GM23248 (cell line): ENCODE results near the gene WDR27. TPM values are rescaled to one million over a fixed set of nuclear protein-coding genes. Genes with fewer than 3 reads are reported as not detected.

Experiments
- DNase-seq: peaks from one replicate; pipeline ENCODE4 v3.0.0-alpha.2; 2015
- H2AFZ ChIP-seq: fragments of 200-600 bp; sonication (generic); 2 replicates; pipeline ENCODE4 v1.6.1; 2016; ENCODE audit warnings: antibody characterized with exemption
- H3F3A ChIP-seq: fragments of 200-600 bp; sonication (generic); 2 replicates; pipeline ENCODE4 v1.6.1; 2016; ENCODE audit warnings: mild to moderate bottlenecking, antibody characterized with exemption, mixed run types; ENCODE audit not compliant: insufficient read depth
- H3K27ac ChIP-seq: fragments of 200-600 bp; sonication (generic); 2 replicates; pipeline ENCODE4 v1.5.1; 2016; ENCODE audit warnings: mild to moderate bottlenecking
- H3K27me3 ChIP-seq: fragments of 200-600 bp; sonication (generic); replicated peaks from 2 replicates; pipeline ENCODE4 v1.6.1; 2016; ENCODE audit warnings: mild to moderate bottlenecking; ENCODE audit not compliant: insufficient read depth
- H3K36me3 ChIP-seq: fragments of 200-600 bp; sonication (generic); 2 replicates; pipeline ENCODE4 v1.6.1; 2016; ENCODE audit warnings: low read depth, mild to moderate bottlenecking
- H3K4me1 ChIP-seq: fragments of 200-600 bp; sonication (generic); 2 replicates; pipeline ENCODE4 v1.6.1; 2016; ENCODE audit warnings: mild to moderate bottlenecking; ENCODE audit not compliant: insufficient read depth
- H3K4me2 ChIP-seq: fragments of 200-600 bp; sonication (generic); one replicate; pipeline ENCODE4 v1.6.1; 2016; ENCODE audit warnings: mild to moderate bottlenecking; ENCODE audit not compliant: unreplicated experiment
- H3K4me3 ChIP-seq: fragments of 200-600 bp; sonication (generic); 2 replicates; pipeline ENCODE4 v1.5.1; 2016; ENCODE audit warnings: mild to moderate bottlenecking
- H3K79me2 ChIP-seq: fragments of 200-600 bp; sonication (generic); 2 replicates; pipeline ENCODE4 v1.6.1; 2016; ENCODE audit warnings: mild to moderate bottlenecking; ENCODE audit not compliant: insufficient read depth
- H3K9ac ChIP-seq: fragments of 200-600 bp; sonication (generic); 2 replicates; pipeline ENCODE4 v1.6.1; 2016; ENCODE audit warnings: mild to moderate bottlenecking
- H3K9me2 ChIP-seq: fragments of 200-600 bp; sonication (generic); 2 replicates; pipeline ENCODE4 v1.6.1; 2016; ENCODE audit warnings: mixed run types, mild to moderate bottlenecking, moderate library complexity; ENCODE audit not compliant: insufficient read depth
- H3K9me3 ChIP-seq: fragments of 200-600 bp; sonication (generic); one replicate; pipeline ENCODE4 v1.6.1; 2017; ENCODE audit warnings: low read depth
- H4K20me1 ChIP-seq: fragments of 200-600 bp; sonication (generic); 2 replicates; pipeline ENCODE4 v1.6.0; 2016; ENCODE audit not compliant: insufficient read depth
- EZH2 ChIP-seq: fragments of 200-600 bp; sonication (generic); IDR thresholded peaks from 2 replicates; pipeline ENCODE4 v1.6.1; 2018; ENCODE audit warnings: antibody characterized with exemption, mild to moderate bottlenecking; ENCODE audit not compliant: insufficient read depth, poor library complexity, severe bottlenecking
- EZH2phosphoT487 ChIP-seq: fragments of 200-600 bp; sonication (generic); IDR thresholded peaks from 2 replicates; pipeline ENCODE4 v1.6.1; 2018; ENCODE audit warnings: antibody characterized with exemption, moderate library complexity, mild to moderate bottlenecking, low read depth; ENCODE audit not compliant: insufficient read depth
- WGBS, 2 experiments: methylation state at CpG; one replicate each; pipeline ENCODE4 v1.1.6; 2015 to 2017; ENCODE audit warnings: low lambda C conversion rate in 2 of 2, low coverage in 1 of 2; ENCODE audit errors: missing lambda C conversion rate in 2 of 2; 5-methylcytosine and 5-hydroxymethylcytosine counted together
- in situ Hi-C: fragments of 300-500 bp; cut with MboI; formaldehyde crosslinking; loops from 2 replicates; pipeline ENCODE4 v1.15.0; 2020
- polyA plus RNA-seq: library from polyadenylated mRNA; unstranded; fragments of >200 nt; fragmentation: Nextera tagmentation; extraction: Ambion mirVana; gene quantifications from 2 replicates; pipeline ENCODE4 v1.2.1, GENCODE V29; 2016
- total RNA-seq: library from RNA; depleted of rRNA; stranded (reverse); fragments of >200 nt; shearing (Covaris generic); gene quantifications from 2 replicates; pipeline ENCODE4 v1.2.3, GENCODE V29; 2014

WDR27 gene
- total and polyA plus RNA-seq, 2 experiments from 2014 or later: 9.2 to 9.3 TPM

DNA sequence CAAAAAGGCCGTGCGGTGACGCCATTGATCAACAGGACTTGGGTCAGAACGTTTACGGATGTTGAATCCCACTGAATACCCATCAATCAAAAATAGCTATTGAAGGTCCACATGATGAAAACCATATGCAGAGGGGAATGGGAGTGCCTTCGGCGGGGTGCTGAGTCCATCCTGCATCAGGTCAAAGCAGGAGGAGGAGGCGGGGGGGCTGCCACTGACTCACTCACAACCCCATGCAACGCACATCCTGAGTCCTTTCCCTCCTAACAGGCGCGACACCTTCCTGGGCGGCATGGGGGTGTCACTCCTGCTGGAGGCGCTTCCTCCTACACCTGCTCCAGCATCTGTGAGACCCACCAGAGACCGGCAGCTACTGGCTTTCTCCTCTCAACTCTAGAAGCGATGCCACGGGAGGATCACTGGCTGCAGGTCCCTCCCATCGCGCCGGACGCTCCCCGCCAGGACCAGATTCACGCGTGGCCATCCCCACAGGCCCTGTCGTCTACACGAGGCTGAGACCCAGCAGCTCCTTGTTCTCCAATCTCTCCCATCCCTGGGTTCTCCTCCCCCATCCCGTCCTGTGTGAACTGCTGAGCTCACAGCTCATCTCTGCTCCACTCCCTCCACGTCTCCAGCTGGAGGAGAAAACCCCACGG lies 277.6 kb downstream of the WDR27 start:
- peak overlapping the region; percentile 72 for H3K9ac ChIP-seq
- TF ChIP-seq EZH2phosphoT487 (no peak), EZH2 (no peak)
- no peaks in the 10 kb centered on the region for H3K36me3 ChIP-seq
- H3K27ac ChIP-seq: peak overlapping the region; percentile 48
- WGBS, 2 experiments: 80 to 82% methylated on average over 23 to 25 of the region's 28 CpGs
- peaks cover 13% of the 10 kb centered on the region for H3K4me1 ChIP-seq
- H3F3A ChIP-seq: peaks cover 7% of the 10 kb centered on the region; the same call in 1 of the 2 replicates
- peak overlapping the region; percentile 77 for H2AFZ ChIP-seq
- in situ Hi-C loops: no loop called here
- no peaks in the 10 kb centered on the region for H3K79me2 ChIP-seq
- H3K4me3 ChIP-seq: no peak overlapping the region
- H4K20me1 ChIP-seq: no peaks in the 10 kb centered on the region
- no peak overlapping the region for H3K4me2 ChIP-seq
- no peaks in the 10 kb centered on the region for H3K27me3 ChIP-seq
- DNase-seq: peak; percentile 6
- H3K9me2 ChIP-seq: no peaks in the 10 kb centered on the region
- H3K9me3 ChIP-seq: no peaks in the 10 kb centered on the region

- WGBS, 2 experiments: 79 to 83% methylated on average over 14 of the region's 14 CpGs
These were observed 280.1 kb downstream of the WDR27 start for GRCh38 chr6:169421586-169422264.

GRCh38 chr6:169420912-169421543 lies 280.8 kb downstream of the WDR27 start:
- peak; percentile 18 for DNase-seq
- no peaks in the 10 kb centered on the region for H3K4me1 ChIP-seq
- no peaks in the 10 kb centered on the region for H4K20me1 ChIP-seq
- H2AFZ ChIP-seq: no peak overlapping the region
- no peaks in the 10 kb centered on the region for H3K79me2 ChIP-seq
- TF ChIP-seq EZH2 (no peak), EZH2phosphoT487 (no peak)
- H3K9ac ChIP-seq: no peak overlapping the region
- no peaks in the 10 kb centered on the region for H3K27me3 ChIP-seq
- H3K4me3 ChIP-seq: no peak overlapping the region
- no peaks in the 10 kb centered on the region for H3K9me3 ChIP-seq
- 82% methylated on average over 15 of the region's 15 CpGs for WGBS, 2 experiments
- no peaks in the 10 kb centered on the region for H3F3A ChIP-seq
- no peaks in the 10 kb centered on the region for H3K9me2 ChIP-seq
- in situ Hi-C loops: no loop called here
- H3K27ac ChIP-seq: no peak overlapping the region
- H3K4me2 ChIP-seq: no peak overlapping the region
- H3K36me3 ChIP-seq: no peaks in the 10 kb centered on the region

More at GRCh38 chr6:169421586-169422264, 280.1 kb downstream of the WDR27 start:
- Histone ChIP-seq H3K27ac (no peak overlapping the region), H3K9ac (no peak overlapping the region), H3K9me2 (no peaks in the 10 kb centered on the region), H3K4me1 (no peaks in the 10 kb centered on the region), H3K36me3 (no peaks in the 10 kb centered on the region), H3F3A (no peaks in the 10 kb centered on the region), H3K9me3 (no peaks in the 10 kb centered on the region), H3K4me3 (no peak overlapping the region), H2AFZ (no peak overlapping the region), H3K4me2 (no peak overlapping the region), H3K79me2 (no peaks in the 10 kb centered on the region), H3K27me3 (no peaks in the 10 kb centered on the region), H4K20me1 (no peaks in the 10 kb centered on the region)
- TF ChIP-seq EZH2phosphoT487 (no peak), EZH2 (no peak)
- in situ Hi-C loops: no loop called here
- no peak for DNase-seq

- TF ChIP-seq EZH2phosphoT487 (no peak), EZH2 (no peak)
- no peak overlapping the region for H3K4me3 ChIP-seq
- no peak overlapping the region for H3K9ac ChIP-seq
- H3K27ac ChIP-seq: no peak overlapping the region
- H3F3A ChIP-seq: no peaks in the 10 kb centered on the region
- H2AFZ ChIP-seq: no peak overlapping the region
- no peaks in the 10 kb centered on the region for H3K27me3 ChIP-seq
- no peaks in the 10 kb centered on the region for H3K79me2 ChIP-seq
- H4K20me1 ChIP-seq: no peaks in the 10 kb centered on the region
- no peak overlapping the region for H3K4me2 ChIP-seq
- no peaks in the 10 kb centered on the region for H3K4me1 ChIP-seq
- H3K9me3 ChIP-seq: no peaks in the 10 kb centered on the region
- no peak for DNase-seq
- in situ Hi-C loops: no loop called here
- WGBS, 2 experiments: 77 to 86% methylated on average over 1 of the region's 1 CpG
- no peaks in the 10 kb centered on the region for H3K36me3 ChIP-seq
- H3K9me2 ChIP-seq: no peaks in the 10 kb centered on the region
These were observed 284.7 kb downstream of the WDR27 start for GRCh38 chr6:169417101-169417500.
